Measurements from ENCODE around the gene SLIT3. TPM values are rescaled to one million over a fixed set of nuclear protein-coding genes. Genes with fewer than 3 reads are reported as not detected.
A peak's percentile ranks its signal among the peaks of the same experiment; 100 is the strongest.

SLIT3 gene
- total RNA-seq, 1 experiment from 2014 or later: 0.92 TPM

DNA sequence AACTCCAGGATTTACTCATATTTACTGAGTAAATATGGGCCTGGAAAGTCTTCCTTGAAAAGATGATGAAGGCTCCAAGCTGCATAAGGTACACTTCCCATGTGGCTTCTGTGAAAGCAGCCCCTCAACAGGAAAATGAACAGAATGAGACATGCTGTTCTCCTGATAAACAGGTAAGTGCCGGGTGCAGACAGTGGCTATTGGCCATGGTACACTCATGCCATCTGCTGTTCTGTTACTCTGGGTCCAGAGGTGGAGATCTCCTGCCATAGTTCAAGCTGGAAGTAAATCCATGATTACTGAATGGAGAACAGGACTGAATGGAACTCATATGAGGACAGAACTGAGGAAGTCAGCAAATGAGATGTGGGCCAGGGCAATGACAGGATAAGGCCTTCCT lies 103.6 kb downstream of the SLIT3 start:
- Histone ChIP-seq H2BK20ac (ENCODE audit: low read depth, low read length, poor library complexity, severe bottlenecking) (no peak overlapping the region), H2BK5ac (ENCODE audit: insufficient read length, low read length) (no peak overlapping the region), H4K91ac (ENCODE audit: insufficient read length, low read depth, low read length) (no peak overlapping the region), H2AFZ (ENCODE audit: low read length) (no peak overlapping the region), H2BK120ac (ENCODE audit: low read depth, low read length, poor library complexity, severe bottlenecking) (no peak overlapping the region), H3K9me3 (ENCODE audit: control insufficient read depth, low read depth, low read length) (no peaks in the 10 kb centered on the region), H3K27ac (ENCODE audit: insufficient read length, low read depth, low read length) (no peak overlapping the region), H3K23ac (ENCODE audit: insufficient read length, low read depth, low read length) (no peak overlapping the region), H4K5ac (ENCODE audit: insufficient read length, low read depth, low read length) (no peak overlapping the region), H3K4me1 (ENCODE audit: insufficient read depth, low read length) (no peaks in the 10 kb centered on the region), H2BK12ac (ENCODE audit: insufficient read length, low read depth, low read length) (no peak overlapping the region), H4K8ac (replicated peaks; ENCODE audit: insufficient read length, low read depth, low read length) (no peak overlapping the region), H3K23me2 (ENCODE audit: insufficient read length, low read depth, low read length, poor library complexity, severe bottlenecking) (no peaks in the 10 kb centered on the region), H2BK15ac (ENCODE audit: low read depth, low read length) (no peak overlapping the region), H3K79me1 (ENCODE audit: insufficient read depth, low read depth, low read length, poor library complexity, severe bottlenecking) (no peaks in the 10 kb centered on the region), H3K56ac (ENCODE audit: insufficient read length, low read depth, low read length) (no peak overlapping the region), H3K4me2 (ENCODE audit: insufficient read depth, insufficient read length, low read length) (no peak overlapping the region), H2AK5ac (ENCODE audit: insufficient read length, low read length) (no peak overlapping the region), H3K18ac (ENCODE audit: insufficient read length, low read depth, low read length) (no peak overlapping the region), H3K14ac (ENCODE audit: insufficient read depth, low read length) (no peak overlapping the region), H3K9ac (ENCODE audit: extremely low read depth, insufficient read length, low read length) (no peak overlapping the region), H3K27me3 (ENCODE audit: insufficient read depth, low read length) (no peaks in the 10 kb centered on the region), H3T11ph (ENCODE audit: low read length) (no peak overlapping the region), H4K20me1 (ENCODE audit: control insufficient read depth, insufficient read depth, insufficient read length) (no peaks in the 10 kb centered on the region), H3K79me2 (ENCODE audit: insufficient read depth, low read length) (no peaks in the 10 kb centered on the region), H3K4ac (ENCODE audit: low read depth, low read length) (no peak overlapping the region)
- WGBS (ENCODE audit: extremely low coverage, insufficient read length, low lambda C conversion rate): no CpG with 5 or more reads among the region's 1 CpG
- peaks cover 0 to 2% of the 10 kb centered on the region in 2 experiments; a peak in 3 of 5 replicates for H3K9me3 Mint-ChIP-seq
- H3K27ac Mint-ChIP-seq: no peak overlapping the region
- TF ChIP-seq, protein P1, sequence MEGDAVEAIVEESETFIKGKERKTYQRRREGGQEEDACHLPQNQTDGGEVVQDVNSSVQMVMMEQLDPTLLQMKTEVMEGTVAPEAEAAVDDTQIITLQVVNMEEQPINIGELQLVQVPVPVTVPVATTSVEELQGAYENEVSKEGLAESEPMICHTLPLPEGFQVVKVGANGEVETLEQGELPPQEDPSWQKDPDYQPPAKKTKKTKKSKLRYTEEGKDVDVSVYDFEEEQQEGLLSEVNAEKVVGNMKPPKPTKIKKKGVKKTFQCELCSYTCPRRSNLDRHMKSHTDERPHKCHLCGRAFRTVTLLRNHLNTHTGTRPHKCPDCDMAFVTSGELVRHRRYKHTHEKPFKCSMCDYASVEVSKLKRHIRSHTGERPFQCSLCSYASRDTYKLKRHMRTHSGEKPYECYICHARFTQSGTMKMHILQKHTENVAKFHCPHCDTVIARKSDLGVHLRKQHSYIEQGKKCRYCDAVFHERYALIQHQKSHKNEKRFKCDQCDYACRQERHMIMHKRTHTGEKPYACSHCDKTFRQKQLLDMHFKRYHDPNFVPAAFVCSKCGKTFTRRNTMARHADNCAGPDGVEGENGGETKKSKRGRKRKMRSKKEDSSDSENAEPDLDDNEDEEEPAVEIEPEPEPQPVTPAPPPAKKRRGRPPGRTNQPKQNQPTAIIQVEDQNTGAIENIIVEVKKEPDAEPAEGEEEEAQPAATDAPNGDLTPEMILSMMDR (conservative IDR thresholded peaks at IDR 0.05): 0 out of 3 replicates have a peak, but pooled peaks have one; percentile 19
- H3K27me3 Mint-ChIP-seq (ENCODE audit: low read depth): peaks cover 14% of the 10 kb centered on the region
- H3K4me1 Mint-ChIP-seq: peaks cover 0 to 6% of the 10 kb centered on the region in 2 experiments; a peak in 3 of 4 replicates
- no peaks in the 10 kb centered on the region for H3K36me3 Mint-ChIP-seq (ENCODE audit: insufficient read depth in 1 of 3, low read depth in 3 of 3)
- H3K4me3 Mint-ChIP-seq: no peak overlapping the region
- no peak for DNase-seq
